Tibial nerve (tissue), 4 donors: Measurements from ENCODE around the gene SLC5A10. TPM values are rescaled to one million over a fixed set of nuclear protein-coding genes. Genes with fewer than 3 reads are reported as not detected.
"Not testable (repeated sequence)": the region's sequence is repeated elsewhere in the genome, so short reads cannot be mapped to it uniquely, and the experiment has no call there.

Source experiments
- DNase-seq, 2 donors: peaks; one replicate each; pipeline ENCODE4 v3.0.0-alpha.2; 2019; ENCODE audit warnings: low spot score in 2 of 2
- H3K27ac ChIP-seq, 4 donors: fragments of 200-600 bp; sonication (generic) in 3 of 4; one replicate each; pipeline ENCODE4 v1.5.1; 2017 to 2019; ENCODE audit warnings: mild to moderate bottlenecking in 1 of 4
- H3K27me3 ChIP-seq, 2 donors: fragments of 200-600 bp; sonication (generic) in 1 of 2; one replicate each; pipeline versions ENCODE4 v1.5.1 to v1.6.0; 2017 to 2019
- H3K36me3 ChIP-seq, 3 donors: fragments of 200-600 bp; sonication (generic); one replicate each; pipeline ENCODE4 v1.5.1; 2018 to 2019
- H3K4me1 ChIP-seq, 4 donors: fragments of 200-600 bp; sonication (generic) in 3 of 4; one replicate each; pipeline ENCODE4 v1.5.1; 2017 to 2019
- H3K4me3 ChIP-seq, 4 donors: fragments of 200-600 bp; sonication (generic) in 3 of 4; one replicate each; pipeline ENCODE4 v1.5.1; 2017 to 2019; ENCODE audit warnings: mild to moderate bottlenecking in 1 of 4, moderate library complexity in 1 of 4
- H3K9me3 ChIP-seq, 4 donors: fragments of 200-600 bp; sonication (generic) in 3 of 4; one replicate each; pipeline ENCODE4 v1.5.1; 2017 to 2019
- CTCF ChIP-seq, 5 experiments: fragments of 200-600 bp in 3 of 5; fragments of 450-650 bp in 2 of 5; sonication (generic) in 3 of 5; IDR thresholded peaks; one replicate each; pipeline ENCODE4 v1.5.1; 2016 to 2019; ENCODE audit warnings: antibody characterized with exemption in 5 of 5, mild to moderate bottlenecking in 3 of 5, moderate library complexity in 2 of 5
- EP300 ChIP-seq, 2 donors: sonication (generic); formaldehyde crosslinking; IDR thresholded peaks; one replicate each; pipeline ENCODE4 v1.6.1; 2017; ENCODE audit warnings: antibody characterized with exemption in 2 of 2, mild to moderate bottlenecking in 1 of 2
- POLR2A ChIP-seq, 2 donors: fragments of 450-650 bp; IDR thresholded peaks; one replicate each; pipeline ENCODE4 v1.6.1; 2017; ENCODE audit warnings: antibody characterized with exemption in 2 of 2, mild to moderate bottlenecking in 2 of 2, moderate library complexity in 2 of 2
- WGBS, 2 donors: methylation state at CpG; one replicate each; pipeline ENCODE4 v1.1.5; 2018; 5-methylcytosine and 5-hydroxymethylcytosine counted together
- total RNA-seq, 4 donors: library from RNA; depleted of rRNA; stranded (reverse); fragments of >200 nt; gene quantifications; one replicate each; pipeline ENCODE4 v1.1.0, GENCODE V29; 2016

The SLC5A10 gene
- total RNA-seq, 4 donors from 2014 or later: not detected

- DNase-seq: no peak
- H3K27me3 ChIP-seq: peaks cover 0 to 4% of the 10 kb centered on the region in 2 donors
- WGBS, 2 donors: 87 to 95% methylated on average over 5 of the region's 5 CpGs
- H3K4me1 ChIP-seq: no peaks in the 10 kb centered on the region
- H3K4me3 ChIP-seq: no peak overlapping the region
- no peak for TF ChIP-seq POLR2A (IDR thresholded peaks at IDR 0.05)
- no peak for TF ChIP-seq CTCF (IDR thresholded peaks at IDR 0.05)
- no peak for TF ChIP-seq EP300 (IDR thresholded peaks at IDR 0.05)
- no peaks in the 10 kb centered on the region for H3K36me3 ChIP-seq
- no peaks in the 10 kb centered on the region for H3K9me3 ChIP-seq
- H3K27ac ChIP-seq: no peak overlapping the region
Measured at GRCh38 chr17:19022128-19022527, 70.2 kb downstream of the SLC5A10 start.

GRCh38 chr17:19022747-19023146 lies 70.8 kb downstream of the SLC5A10 start:
- 79 to 90% methylated on average over 2 to 6 of the region's 6 CpGs for WGBS, 2 donors
- TF ChIP-seq EP300 (IDR thresholded peaks at IDR 0.05) (no peak), CTCF (IDR thresholded peaks at IDR 0.05) (no peak), POLR2A (IDR thresholded peaks at IDR 0.05) (no peak)
- DNase-seq: no peak

GRCh38 chr17:19023209-19023999 lies 71.4 kb downstream of the SLC5A10 start:
- WGBS, 2 donors: 68 to 74% methylated on average over 5 of the region's 9 CpGs
- no peak for DNase-seq
- peaks cover 0 to 2% of the 10 kb centered on the region in 2 donors for H3K27me3 ChIP-seq
- H3K9me3 ChIP-seq: no peaks in the 10 kb centered on the region
- H3K4me3 ChIP-seq: no peak overlapping the region
- H3K4me1 ChIP-seq: no peaks in the 10 kb centered on the region
- TF ChIP-seq POLR2A (IDR thresholded peaks at IDR 0.05): no peak
- no peak for TF ChIP-seq CTCF (IDR thresholded peaks at IDR 0.05)
- TF ChIP-seq EP300 (IDR thresholded peaks at IDR 0.05): no peak
- no peaks in the 10 kb centered on the region for H3K36me3 ChIP-seq
- no peak overlapping the region for H3K27ac ChIP-seq

More at GRCh38 chr17:19022747-19023146, 70.8 kb downstream of the SLC5A10 start:
- peaks cover 0 to 4% of the 10 kb centered on the region in 2 donors for H3K27me3 ChIP-seq
- no peaks in the 10 kb centered on the region for H3K9me3 ChIP-seq
- H3K4me3 ChIP-seq: no peak overlapping the region
- no peaks in the 10 kb centered on the region for H3K4me1 ChIP-seq
- H3K36me3 ChIP-seq: no peaks in the 10 kb centered on the region
- H3K27ac ChIP-seq: no peak overlapping the region

- Histone ChIP-seq H3K27me3 (no peaks in the 10 kb centered on the region), H3K4me1 (no peaks in the 10 kb centered on the region), H3K27ac (no peak overlapping the region), H3K9me3 (no peaks in the 10 kb centered on the region), H3K36me3 (no peaks in the 10 kb centered on the region), H3K4me3 (no peak overlapping the region)
- DNase-seq: no peak
- no peak for TF ChIP-seq EP300 (IDR thresholded peaks at IDR 0.05)
- TF ChIP-seq CTCF (IDR thresholded peaks at IDR 0.05): no peak
- TF ChIP-seq POLR2A (IDR thresholded peaks at IDR 0.05): no peak
- 81 to 87% methylated on average over 19 to 22 of the region's 22 CpGs for WGBS, 2 donors
Measured at GRCh38 chr17:19024101-19025078, 72.4 kb downstream of the SLC5A10 start.

- not testable (repeated sequence) for H3K4me1 ChIP-seq, H3K27me3 ChIP-seq, H3K4me3 ChIP-seq, H3K9me3 ChIP-seq, H3K36me3 ChIP-seq, DNase-seq, H3K27ac ChIP-seq
- no CpG with 5 or more reads among the region's 11 CpGs for WGBS, 2 donors
Measured at GRCh38 chr17:19028671-19029070, 76.7 kb downstream of the SLC5A10 start.

- not testable (repeated sequence) for DNase-seq, H3K4me3 ChIP-seq, H3K36me3 ChIP-seq, H3K4me1 ChIP-seq, H3K27me3 ChIP-seq, H3K27ac ChIP-seq, H3K9me3 ChIP-seq
- WGBS, 2 donors: no CpG with 5 or more reads among the region's 5 CpGs
Measured at GRCh38 chr17:19029740-19030139, 77.8 kb downstream of the SLC5A10 start.

GRCh38 chr17:19030771-19031449 lies 78.9 kb downstream of the SLC5A10 start:
- not testable (repeated sequence) for DNase-seq, H3K4me1 ChIP-seq, H3K9me3 ChIP-seq, H3K4me3 ChIP-seq, H3K27me3 ChIP-seq, H3K36me3 ChIP-seq, H3K27ac ChIP-seq
- WGBS, 2 donors: no CpG with 5 or more reads among the region's 5 CpGs
